NCI-H345 (cell line): ENCODE results near the gene PPP1R15B.

Source experiments
- DNase-seq: peaks from one replicate; lab custom pipeline; 2025; lab: John Stamatoyannopoulos, UW

Gene PPP1R15B

DNA sequence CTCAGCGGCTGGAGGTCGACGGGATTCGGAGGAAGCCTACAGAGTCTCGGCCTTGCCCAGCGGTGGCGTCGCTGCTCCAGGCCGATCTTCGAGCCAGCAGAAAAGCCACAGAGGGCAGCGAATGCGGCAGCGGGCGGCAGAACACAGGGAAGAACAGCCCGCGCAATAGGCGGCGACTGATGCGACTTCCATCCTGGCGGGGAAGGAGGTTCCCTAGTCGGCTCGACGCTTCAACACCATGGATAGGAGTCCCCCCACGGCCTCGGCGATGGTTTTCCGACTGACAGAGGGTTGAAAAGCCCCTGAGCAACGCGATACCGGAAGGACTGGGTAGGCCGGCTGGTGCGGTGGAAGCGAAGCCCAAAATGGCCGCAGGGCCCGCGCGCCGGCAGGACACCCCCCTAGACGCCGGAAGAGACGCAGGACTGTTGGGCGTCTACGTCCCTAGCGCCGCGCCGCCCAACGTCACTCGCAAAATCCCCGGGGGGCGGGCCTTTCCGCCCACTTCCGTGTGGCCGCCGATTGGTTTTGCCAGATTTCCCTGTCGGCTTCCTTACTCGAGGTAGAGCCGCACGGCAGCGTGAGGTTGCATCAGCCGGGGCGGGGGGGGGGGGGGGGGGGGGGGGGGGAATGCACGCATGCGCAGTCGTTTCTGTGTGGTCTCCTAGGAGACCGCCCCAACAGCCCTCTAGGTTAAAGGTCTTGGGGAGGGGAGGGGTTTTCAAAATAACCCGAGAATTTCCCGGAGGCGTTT is at the start of gene PPP1R15B:
PPP1R15B (minus strand) TSS at position 367 of the 754 bp plus-strand sequence. CDS start 406 bp downstream, outside the sequence.
- DNase-seq = peak; percentile 99

DNA sequence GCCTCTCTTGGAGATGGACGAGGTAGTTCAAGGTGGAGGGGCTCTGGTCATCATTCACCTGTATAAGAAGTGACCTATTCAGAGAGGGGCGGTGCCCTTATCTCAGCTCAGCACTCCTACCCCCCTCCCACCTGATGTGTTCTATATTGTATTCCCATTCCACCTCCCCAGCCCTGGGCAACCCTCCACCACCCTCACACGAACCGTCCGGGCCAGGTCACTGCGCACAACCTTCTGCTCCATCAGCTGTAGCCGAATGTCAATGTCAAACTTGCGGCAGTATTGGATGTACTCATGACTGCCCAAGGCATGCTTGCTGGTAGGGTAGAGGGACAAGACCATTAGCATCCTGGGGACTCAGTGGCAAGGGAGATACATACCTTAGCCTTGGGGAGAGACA is 48.7 kb upstream of the PPP1R15B start:
- DNase-seq = no peak

DNA sequence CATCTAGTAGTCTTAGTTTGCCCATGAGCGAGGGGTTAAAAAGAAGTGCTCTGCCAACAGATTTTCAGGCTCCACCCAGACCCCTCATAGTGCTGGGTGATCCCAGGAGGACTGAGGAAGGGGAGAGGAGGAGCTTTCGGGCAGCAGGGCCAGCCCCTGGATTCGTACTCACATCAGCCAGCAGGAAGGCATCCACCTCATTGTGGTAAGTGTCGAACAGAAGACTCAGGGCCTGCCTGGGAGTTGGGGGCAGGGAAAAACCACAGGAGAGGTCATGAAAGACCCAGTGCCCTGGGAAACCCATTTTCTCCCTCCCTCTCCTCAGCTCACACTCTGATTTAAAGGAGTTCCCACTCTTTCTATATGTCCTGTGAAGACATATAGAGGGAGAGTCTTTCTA is 48.1 kb upstream of the PPP1R15B start:
- DNase-seq = no peak

DNA sequence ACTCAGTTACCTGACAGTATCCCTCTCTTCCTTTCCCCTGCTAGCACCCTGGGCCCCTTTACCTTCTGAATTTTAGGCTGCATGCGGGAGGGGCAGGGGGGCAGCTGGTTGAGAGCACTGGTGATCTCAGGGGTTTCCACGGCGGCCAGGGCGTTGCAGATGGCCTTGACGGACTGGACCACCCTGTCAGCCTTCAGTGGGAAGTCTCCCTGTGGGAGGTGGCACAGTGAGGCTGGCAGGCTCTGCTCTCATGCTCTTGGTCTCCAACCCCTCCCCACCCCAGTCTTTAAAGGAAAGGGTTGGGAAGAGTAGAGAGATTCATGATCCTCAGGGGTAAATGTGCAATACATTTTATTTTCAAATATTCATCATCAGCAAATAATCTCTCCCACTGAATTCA is 46.0 kb upstream of the PPP1R15B start:
- no peak for DNase-seq

DNA sequence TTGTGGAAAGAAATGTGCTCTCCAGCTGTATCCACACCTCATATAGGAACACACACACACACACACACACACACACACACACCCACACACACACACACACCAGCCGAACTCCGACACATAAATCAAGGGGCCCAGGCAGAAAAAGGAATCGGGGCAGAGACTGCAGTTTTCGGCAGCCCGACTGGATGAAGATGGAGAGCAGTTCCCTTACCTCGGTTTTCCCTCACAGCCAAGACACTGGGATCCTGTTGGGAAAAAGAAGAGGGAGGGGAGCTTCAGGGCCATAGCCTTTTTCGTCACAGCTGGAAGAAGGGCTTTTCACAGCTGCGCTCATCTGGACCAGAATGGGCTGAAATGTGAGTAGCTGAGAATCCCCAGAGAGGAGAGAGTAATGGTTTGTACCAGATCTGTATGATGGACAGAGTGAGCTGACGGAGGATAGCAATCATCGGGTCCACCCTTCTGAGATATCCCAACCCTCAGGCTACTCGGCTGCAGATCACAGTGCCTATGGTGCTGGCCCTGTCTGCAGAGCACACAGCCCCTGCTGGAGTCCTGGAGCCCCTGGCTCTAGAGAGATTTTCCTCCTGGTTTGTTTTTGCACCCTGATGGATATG is 45.3 kb upstream of the PPP1R15B start:
- DNase-seq = no peak

DNA sequence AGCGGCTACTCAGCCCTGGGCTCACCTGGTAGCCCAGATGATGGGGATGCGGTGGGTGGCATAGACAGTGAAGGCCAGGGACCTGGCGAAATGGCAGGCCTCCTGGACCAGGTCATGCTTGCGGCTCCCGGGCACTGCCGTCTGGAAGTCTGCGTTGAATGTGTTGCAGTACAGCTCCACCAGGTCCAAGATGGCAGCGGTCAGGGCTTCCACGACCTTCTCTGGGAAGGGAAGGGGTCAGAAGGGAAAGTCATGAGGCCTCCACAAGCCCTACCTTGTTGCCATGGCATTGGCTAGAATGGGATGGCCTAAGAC is 44.2 kb upstream of the PPP1R15B start:
- DNase-seq = no peak

DNA sequence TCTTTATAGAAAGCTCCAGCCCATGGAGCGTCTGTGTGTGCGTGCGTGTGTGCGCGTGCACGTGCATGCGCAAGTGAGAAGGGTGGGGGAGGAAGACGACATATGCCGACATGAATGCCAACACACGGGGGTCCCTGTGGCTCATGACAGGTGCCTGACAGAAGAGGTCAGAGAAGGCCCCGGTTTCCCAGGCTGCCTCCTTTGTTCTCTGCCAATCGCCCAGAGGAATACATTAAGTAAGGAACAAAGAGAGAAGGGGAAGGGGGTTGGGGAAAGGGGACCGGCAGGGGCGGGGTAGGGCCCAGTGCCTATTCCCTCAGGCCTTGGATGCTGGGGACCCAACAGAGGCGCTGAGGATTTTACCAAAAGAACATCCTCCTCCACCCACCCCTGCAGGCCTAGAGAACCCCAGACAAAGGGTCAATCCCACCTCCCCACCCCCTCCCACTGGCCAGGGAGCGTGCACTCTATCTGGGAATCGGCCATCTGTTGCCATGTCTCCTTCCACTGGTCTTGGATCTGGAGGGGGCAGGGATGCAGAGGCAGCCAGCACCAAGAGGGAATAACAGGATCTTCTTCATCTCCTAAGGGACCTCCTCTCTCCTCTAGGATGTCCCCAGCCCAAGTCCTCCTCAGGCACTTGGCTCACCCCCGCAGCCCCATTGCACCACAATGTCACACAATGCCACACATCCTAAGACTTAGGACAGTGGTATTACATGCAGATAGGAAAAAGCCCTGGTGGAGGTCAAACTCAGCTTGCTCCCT is 43.6 kb upstream of the PPP1R15B start:
- no peak for DNase-seq

DNA sequence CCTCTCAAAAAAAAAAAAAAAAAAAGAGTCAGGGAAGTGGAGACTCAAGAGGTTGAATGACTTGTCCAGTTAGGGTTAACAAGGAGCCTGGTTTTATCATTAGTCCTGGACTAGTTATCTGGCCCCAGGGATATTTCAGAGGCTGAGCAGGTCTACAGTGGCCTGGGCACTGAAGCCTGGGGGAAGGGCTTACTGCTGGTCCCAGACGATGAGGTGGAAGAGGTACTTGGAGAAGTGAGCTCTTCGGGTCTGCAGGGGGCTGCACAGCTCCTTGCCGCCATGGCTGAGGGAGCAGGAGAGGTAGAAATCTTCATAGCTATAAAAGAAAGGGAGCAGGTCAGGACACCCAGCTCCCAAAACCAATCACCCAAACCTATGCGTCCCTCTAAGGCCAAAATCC is 42.9 kb upstream of the PPP1R15B start:
- no peak for DNase-seq

DNA sequence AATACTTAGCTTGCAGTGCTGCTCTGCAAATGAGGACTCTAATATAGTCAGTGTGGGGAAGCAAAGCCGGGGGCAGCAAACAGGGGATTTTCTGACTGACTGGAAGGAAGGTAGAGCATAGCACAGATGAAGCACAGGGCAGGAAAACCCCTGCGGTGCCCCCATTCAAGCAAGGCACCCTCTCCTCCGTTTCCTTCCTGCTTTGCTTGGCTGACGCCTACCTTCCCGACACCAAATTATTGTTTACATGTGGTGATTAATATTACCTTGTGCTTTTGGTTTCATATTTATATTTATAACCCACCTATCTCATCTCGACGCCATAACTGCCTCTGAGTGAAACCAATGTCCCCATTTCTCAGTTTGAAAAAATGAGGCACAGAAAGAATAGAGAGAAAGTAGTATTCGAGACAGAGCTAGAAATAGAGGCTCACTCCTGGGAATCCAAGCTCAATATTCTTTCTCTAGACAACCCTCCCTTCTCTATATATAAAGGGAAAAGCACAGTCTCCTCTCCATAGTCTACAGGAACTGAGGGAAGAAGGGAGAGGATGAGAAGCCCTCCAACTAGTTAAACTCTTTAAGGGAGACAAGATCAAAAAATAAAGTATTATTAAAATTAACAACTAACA is 41.6 kb upstream of the PPP1R15B start:
- no peak for DNase-seq

DNA sequence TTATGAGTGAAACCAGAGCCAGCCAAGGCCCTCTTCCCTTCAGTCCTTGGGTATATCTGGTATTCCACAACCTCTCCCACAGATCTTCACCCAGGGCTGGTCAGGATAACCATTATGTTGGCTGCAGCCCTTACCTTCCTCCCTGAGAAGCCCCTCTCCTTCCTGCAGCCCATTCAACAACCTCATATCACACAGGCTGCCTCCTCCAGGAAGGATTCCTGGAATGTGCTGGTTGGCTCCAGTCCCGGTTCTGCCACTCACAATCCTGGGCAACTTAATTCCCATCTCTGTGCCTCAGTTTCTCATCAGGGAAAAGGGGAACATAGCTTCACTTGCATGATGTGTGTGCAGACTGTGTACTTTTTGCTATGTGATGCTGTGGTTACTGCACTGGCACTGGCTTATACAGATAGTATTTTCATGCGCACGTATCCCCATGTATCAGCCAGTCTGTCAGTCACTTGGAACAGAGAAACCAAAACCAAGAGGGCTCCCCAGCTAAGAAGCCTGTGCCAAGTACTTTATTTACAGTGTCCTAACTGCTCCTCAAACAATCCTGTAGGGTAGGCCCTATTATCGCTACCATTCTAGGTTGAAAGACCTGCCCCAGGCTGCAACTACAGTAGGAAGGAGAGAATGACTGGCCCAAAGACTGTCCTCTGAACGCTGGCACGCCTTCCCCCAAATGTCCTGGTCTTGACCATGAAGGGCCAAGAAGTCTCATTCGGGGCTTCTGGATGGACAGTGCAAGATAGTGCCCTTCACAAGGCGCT is 39.9 kb upstream of the PPP1R15B start:
- no peak for DNase-seq

DNA sequence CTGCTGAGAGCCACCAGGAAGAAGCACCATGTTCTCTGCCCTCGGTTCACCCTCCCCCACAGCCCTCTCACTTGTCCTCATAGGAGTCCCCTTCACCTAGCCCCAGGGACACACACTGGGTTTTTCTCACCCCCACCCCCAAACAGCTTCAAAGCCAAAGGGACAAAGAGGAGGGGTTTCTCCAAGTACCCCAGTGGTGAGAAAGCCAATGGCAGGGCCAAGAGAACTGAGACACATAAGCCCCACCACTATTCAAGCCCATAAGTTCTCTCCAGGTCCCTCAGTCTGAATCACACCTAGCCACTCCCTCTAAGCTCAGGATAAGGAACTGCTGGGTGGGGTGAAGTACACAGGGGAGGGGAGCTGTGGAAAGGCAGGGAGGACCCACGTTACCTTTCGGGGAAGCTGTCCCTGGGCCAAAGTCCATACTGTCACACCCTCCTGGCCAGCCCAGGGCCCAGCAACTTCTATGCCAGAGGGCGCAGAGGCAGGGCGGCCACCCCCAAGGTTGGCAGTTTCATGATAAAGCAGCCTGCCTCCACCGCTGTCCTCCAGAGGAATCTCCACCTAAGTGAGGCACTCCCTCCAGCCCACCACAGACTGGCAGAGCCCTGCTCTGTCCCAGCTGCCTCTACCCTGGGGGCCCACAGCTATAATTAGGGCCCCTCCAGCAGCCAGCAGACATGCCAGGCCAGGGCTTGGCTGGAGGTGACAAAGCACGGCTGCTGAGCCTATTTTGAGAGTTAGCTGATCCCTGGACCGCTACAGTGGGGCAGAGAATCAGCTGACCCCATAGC is 39.0 kb upstream of the PPP1R15B start:
- no peak for DNase-seq

DNA sequence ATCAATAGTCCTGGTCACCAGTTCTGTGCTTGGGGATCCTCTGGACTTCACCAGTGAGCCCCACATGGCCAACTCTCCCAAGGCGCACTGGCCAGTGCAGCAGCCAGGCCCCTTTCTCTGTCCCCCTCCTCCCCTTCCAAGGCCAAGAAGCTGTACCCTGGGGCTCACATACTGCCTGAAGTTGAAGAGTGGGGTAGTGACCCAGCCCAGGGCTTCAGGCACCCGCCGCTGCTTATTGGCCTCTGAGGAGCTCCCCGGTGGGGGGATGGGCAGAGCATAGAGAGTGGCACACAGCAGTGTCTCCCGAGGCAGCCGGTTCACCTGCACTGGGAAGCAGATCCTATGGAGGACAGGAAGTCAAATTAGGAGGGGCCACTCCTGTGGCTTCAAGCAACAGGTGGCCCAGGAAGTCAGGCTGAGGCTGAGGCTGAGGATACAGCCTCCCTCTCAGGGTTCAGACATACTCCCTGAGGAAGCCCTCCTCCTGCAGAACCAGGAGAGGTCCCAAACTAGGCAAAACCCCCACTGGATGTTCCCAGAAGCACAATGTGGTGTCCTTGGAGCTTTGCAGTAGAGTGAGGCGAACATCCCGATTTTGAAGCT is 38.2 kb upstream of the PPP1R15B start:
- DNase-seq = no peak

DNA sequence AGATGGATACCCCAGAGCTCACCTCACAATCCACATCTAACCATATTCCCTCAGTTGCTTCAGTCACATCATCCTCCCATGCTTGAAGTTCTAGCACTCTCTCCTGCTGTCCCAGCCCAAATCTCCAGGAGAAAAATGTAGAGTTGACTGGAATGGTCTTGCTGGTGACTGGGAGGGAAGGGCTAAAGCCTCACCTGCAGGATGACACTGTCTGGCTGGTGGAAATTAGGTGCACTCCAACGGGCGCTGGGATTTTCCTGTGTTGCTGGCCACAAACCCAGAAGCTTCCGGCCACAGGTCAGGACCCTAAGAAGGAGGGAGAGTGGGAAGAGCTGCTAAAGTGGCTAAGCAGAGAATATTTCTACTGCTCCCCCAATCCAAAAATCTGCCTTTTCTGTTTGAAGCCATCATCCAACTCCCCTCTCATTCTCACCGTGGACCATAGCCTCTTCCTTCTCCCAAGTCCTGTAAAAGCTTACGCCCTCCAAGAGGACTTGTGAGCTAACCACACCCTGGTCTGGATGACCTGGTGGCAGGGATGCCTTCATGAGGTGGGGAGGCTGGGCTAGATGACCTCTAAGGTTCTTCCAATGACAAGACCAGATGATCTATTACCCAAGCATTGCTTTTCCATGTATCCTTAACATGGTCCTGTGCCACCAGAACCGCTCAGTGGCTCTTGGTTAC is 37.5 kb upstream of the PPP1R15B start:
- DNase-seq = no peak

DNA sequence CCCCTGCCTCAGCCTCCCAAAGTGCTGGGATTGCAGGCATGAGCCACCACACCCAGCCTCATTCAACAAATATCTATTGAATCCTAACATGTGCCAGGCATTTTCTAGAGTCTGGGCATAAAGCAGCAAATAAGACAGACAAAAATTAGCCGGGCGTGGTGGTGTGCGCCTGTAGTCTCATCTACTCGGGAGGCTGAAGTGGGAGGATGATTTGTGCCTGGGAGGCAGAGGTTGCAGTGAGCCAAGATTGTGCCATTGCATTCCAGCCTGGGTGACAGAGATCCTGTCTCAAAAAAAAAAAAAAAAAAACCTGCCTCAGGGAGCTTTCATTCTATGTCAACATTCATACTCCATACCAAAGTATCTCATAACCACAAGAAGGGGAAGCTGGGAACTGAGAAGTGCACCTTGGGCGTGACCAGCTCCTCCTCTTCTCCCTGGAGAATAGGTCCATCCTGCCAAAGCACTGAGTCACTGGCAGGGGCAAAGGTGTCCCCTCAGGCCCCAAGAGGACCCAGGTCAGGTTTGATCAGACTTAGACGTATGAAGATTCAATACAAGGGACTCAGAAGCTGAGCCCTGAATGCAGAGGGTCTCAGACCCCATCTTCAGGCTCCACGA is 36.8 kb upstream of the PPP1R15B start:
- DNase-seq = no peak

DNA sequence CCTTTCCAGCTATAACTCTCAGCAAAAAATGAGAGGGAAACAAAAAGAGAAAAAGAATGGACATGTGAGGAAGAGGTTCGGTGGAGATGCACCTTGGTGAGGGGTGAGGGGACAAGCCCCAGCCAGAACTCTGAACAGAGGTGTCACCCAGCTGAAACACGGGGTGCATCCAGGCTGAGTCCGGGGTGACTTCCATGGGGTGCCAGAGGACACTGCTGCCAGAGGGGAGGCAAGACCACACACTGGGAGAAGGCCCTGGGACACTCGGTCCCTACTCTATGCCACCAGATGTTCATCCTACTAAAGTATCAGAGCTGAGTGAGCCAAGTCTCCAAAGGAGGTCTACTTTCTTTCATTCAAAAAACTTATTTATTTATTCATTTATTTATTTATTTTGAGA is 36.1 kb upstream of the PPP1R15B start:
- DNase-seq = no peak

DNA sequence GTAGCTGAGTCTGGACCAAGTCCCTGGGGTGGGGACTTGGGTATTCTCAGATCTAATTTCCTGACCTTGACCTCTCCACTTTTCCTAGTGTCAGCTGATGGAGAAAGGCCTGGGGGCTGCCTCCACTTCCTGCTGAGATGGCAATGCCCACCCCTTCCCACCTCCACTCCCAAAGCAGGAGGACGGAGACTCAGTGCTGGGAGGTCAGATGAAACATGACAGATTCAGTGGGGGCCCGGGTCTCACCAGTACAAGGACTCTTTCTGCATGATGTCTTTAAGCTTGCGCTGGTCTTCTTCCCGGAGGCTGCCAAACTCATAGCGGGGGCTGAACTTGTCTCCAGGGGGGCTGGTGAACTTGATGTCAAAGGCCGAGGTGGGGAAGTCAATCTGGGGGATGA is 35.6 kb upstream of the PPP1R15B start:
- no peak for DNase-seq

DNA sequence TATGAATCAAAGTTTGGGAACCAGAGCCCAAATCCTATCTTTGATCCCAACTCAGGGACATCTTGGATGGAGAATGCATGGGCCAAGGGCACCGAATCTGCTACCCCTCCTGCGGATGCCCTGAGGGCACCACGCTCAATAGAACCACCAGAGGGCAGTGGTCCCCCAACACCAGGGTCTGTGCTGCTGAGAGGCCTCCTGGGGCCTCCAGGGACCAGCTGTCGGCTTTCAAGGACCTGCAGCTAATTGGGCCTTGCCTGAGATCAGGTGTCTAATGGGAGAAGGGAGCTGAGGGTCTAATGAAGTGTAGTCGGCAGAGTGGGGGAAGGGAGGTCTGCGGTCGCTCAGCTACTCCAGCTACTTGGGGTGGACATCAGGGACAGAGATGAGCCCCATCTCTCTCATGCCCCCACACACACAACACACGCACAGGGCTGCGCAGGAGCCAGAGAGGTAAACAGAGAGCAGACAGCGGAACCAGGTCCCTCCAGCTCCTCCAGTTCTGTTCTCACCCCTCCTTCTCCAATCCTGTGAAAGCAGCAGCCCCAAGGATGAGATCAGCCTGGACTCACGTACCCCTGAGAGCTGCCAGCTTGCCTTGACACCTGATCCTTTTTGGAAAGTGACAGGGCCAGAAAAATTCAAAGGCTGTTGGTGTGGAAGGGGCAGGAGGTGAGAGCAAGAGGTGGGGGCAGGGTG is 34.9 kb upstream of the PPP1R15B start:
- DNase-seq = peak; percentile 86

DNA sequence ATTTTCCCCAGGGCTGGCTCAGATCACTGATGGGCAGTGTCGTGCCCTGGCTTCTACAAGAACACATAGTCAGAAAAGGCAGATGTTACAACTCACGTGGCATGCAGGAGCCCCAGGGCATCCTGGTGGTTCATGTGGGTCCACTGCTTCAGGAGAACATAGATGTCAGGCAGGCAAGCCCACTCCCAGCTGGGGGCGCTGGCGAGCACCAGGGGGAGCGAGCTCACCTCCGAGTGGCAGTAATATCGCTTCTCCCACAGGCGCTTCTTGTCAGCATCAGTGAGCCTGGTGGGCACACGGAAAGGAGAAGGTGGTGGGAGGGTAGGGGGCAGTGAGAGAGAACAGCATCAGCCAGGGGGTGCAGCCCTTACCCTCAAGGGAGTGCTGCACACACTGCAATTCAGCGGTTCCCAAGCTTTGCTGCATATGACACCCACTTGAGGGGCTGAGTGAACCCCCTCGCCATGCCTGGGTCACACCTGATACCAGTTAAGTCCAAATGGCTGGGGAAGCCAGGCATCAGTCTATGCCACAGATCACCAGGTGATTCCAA is 34.3 kb upstream of the PPP1R15B start:
- DNase-seq = peak; percentile 10
